Pons (tissue), 1 donor: ENCODE data around the gene PPP3R2.
A peak's percentile ranks its signal among the peaks of the same experiment; 100 is the strongest.
"Not testable (repeated sequence)": the region's sequence is repeated elsewhere in the genome, so short reads cannot be mapped to it uniquely, and the experiment has no call there.

Experiments used
- DNase-seq: peaks from one replicate; pipeline ENCODE4 v3.0.0-alpha.2; 2016; ENCODE audit warnings: low spot score

PPP3R2 gene, protein sequence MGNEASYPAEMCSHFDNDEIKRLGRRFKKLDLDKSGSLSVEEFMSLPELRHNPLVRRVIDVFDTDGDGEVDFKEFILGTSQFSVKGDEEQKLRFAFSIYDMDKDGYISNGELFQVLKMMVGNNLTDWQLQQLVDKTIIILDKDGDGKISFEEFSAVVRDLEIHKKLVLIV

GRCh38 chr9:101594796-101595195 lies at the start of gene PPP3R2:
TSS of gene PPP3R2 (minus strand) at chr9:101594969. CDS start at chr9:101594921, 48 bp downstream.
- DNase-seq: no peak

GRCh38 chr9:101639785-101640665 lies 45.3 kb upstream of the PPP3R2 start:
- no peak for DNase-seq

DNA sequence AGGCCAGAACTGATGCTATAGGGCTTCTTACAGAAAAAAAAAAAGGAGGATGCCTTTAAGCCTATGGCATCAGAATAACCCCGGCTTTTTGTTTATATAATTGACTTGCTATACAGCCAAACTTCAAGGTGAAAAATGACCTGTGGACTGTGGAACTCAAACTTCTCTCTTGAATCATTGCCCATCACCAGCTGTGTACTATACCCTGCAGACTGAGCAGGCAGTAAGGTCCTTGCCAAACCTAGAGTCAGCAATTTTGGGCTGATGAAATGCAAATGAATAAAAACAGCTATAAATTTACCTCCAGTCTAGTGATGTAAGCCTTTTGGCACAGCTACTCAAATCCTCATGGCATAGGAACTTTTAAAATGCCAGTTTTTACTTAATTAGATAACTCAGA lies 44.5 kb upstream of the PPP3R2 start:
- DNase-seq: no peak

GRCh38 chr9:101636247-101636646 lies 41.5 kb upstream of the PPP3R2 start:
- no peak for DNase-seq

DNA sequence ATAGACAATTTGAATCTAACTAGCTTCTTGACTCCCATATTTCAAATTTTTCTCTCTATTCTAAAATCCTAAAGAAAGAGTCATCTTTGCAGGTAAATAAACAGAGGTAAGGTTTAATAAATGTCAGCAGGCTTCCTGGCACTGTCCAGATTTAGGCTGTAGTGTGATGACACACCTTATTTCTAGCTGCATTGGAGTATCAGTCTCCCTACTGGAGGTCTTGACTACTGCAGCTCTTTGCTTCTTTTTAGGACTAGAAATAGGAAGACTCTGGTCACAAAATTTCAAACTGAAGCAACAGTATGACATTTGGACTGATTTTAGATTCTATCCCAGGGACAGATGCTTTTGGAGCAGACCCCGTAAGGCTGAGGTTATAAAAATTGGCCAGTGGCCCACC lies 40.7 kb upstream of the PPP3R2 start:
- DNase-seq: no peak

DNA sequence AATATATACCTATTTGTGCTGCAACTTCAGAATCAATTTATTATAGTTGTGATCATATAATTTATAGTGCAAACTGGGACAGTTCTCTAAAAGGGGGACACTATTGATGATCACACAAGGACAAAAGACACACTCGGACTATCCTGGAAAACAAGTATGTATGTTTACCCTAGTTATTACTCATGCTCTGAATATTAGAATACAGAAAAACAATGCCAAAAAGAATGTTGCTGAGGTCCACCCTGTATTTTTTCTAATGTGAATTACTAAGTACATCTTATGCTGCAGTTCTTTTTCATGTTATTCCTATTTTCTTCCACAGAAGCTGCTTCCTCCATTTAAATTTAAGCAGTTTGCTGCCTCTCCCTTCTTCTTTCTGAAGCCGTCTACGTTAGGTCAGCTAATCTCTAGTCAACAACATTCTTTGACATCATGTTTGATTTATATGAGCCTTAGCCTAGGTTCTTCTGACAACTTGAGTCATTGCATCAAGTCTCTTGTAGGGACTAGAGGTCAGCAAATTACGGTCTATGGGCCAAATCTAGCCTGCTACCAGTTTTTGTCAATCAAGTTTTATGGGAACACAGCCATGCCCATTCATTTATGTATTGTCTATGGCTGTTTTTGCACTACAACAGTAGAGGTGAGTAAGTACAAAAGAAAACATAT lies 40.1 kb upstream of the PPP3R2 start:
- no peak for DNase-seq

- DNase-seq: no peak
These were observed 37.8 kb upstream of the PPP3R2 start for GRCh38 chr9:101632611-101633010.

GRCh38 chr9:101631892-101632291 lies 37.1 kb upstream of the PPP3R2 start:
- no peak for DNase-seq

DNA sequence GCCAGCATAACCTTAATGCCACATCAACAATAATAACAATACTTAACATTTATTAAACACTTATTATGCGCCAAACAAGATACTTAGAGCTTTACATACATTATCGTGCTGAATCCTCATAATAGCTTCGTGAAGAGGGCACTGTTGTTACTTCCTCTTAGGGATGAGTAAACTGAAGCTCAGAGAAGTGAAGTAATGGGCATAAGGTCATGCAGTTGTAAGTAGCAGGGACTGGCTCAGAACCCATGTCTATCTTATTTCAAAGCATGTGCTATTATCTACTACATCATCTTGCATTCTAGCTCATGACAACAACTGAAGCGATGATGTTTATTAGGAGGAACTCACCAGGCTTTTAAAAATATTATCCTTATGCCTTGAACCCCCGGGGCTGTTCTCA lies 34.9 kb upstream of the PPP3R2 start:
- DNase-seq: no peak

DNA sequence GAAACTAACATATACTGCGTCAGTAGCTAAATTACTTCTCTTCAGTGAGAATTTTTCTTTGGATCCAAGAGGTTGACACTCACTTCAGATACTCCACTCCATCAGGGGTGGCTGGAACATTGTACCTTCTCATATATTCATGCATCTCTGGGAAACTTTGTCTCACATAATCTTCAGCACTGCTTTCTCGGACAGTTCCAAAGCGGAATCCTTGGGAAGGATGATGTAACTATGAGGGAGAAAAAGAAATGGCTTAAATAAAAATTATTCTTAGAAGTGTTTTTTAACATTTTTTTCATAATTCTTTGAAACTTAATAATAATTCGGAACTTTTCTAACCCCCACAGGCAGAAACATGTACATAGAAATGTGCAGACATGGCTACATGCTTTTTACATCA lies 33.4 kb upstream of the PPP3R2 start:
- DNase-seq: no peak

- DNase-seq: no peak
These were observed 31.5 kb upstream of the PPP3R2 start for GRCh38 chr9:101626295-101626694.

DNA sequence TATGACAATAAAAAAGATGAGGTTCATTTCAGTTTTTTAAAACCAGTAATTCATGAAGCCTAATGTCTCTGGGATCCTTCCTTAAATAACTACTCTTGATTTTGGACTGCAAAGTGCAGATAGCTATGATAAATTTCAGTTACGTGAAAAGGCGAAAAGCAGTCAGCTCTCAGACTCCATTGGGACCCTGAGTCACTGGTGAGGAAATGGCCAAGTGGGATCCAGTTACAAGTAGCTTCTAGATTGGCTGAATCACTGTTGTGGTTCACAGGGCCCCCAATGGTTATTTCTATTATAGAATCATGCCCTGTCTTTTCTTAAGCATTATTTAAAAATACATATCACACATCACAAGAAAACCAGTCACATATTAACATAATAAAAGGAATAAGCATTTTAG lies 31.1 kb upstream of the PPP3R2 start:
- no peak for DNase-seq

GRCh38 chr9:101620452-101620851 lies 25.7 kb upstream of the PPP3R2 start:
- DNase-seq: no peak

DNA sequence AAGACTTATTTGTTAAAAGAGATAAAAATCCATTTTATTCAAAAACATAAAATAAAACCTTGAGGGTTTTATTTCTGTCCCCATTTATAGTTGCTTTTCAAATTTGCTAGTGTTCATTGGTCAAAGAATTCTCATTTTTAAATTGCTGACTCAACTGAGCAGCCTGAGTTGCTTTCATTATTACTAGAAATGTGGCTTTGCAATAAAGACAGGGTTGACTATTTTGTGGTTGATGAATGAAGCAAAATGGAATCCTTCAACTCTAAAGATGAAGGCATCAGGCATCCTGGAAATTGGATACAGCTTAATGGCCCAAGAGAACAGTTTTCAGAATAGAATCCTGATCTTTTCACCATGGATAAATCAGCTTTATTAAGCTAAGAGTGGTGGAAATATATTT lies 23.9 kb upstream of the PPP3R2 start:
- no peak for DNase-seq

GRCh38 chr9:101605547-101605946 lies 10.8 kb upstream of the PPP3R2 start:
- no peak for DNase-seq

DNA sequence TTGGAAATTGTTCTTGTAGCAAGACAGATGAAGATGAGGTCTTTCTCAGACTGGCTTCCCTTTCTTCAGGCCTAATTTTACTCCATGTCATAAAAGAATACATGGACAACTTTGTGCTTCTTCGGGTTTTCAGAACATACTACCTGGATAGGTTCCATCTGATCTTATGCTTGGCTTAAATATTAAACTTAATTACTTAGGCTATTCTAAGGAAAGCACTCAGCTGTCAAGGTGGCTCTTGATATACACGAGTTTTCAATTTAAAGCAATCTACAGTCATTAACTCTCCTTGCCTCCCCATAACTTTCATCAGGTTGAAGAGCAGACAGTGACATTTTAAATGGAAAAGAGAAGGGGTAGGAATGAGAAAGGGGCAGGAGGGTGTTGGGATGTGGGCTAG lies 9.5 kb upstream of the PPP3R2 start:
- no peak for DNase-seq

DNA sequence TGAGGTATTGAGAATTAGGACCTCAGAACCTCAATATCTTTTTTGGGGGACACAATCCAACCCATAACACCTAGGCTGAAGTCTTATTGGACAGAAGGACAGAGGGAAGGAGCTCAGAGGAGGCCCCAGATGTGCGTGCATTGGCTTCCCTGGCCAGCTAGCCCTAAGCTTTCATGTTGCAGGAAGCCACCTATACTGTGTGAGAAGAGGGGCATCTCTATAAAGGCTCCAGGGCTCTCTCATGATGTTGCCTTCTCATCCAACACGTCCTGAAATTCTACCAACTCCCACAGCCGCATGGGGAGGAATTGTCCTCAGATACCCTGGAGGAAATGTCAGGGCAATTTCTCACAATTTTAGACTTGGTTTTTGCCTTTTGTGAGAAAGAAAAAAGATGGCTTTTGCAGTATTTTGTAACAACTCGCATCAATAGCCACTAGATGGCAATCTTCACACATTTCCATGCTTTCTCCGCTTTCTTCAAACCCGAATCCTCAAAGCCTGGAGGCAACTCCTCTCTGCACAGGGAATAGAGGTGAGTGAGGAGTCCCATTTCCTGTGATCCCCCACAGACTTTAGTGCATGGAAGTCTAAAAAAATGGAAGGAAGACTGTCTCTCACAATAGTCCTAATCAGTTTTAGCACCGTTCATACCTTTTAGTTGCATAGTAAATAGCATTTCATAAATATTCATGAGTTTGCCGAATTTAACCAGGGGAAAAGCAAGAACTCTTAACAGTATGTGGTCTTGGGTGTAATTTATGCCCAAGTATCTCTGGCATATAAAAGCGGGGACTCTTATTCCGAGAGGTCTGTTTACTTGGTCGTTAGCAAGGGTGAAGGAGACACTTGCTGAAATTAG lies 7.4 kb upstream of the PPP3R2 start:
- peak; percentile 72 for DNase-seq

DNA sequence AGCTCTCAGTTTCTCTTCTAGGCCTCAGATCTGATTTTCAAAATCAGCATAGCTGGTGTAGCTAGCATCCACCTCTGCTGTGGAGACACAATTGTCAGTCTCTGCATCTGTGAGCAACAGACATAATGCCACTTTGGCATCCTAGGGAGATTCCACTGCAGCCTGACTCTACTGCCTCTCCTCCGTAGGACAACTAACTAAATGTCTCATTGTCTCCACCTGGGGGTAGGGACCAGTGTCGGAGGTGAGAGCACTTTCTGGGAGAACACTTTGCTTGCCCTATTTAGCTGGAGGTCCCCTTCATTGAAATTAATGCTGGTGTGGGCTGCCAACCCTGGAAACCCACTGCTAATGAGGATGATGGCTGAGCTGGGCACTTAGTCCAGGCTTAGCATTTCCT lies 1.4 kb downstream of the PPP3R2 start:
- no peak for DNase-seq

DNA sequence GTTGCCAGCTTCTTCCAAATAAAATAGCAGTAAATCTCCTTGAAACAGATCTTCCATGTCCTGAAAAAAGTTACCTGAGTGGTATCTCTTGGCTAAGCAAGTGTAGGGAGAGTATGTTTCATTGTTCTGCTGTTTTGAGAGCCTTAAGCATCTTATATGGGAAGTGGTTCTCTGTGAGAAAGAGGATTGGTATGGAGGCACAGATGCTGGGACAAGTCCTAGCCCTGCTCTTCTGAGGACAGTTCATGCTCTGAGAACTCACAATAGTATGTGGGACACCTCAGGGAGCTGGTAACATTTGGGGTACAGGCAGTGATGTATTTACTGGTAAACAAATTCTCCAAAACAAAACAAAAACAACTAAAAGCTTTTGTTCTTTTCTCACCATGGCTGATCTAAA lies 2.0 kb downstream of the PPP3R2 start:
- DNase-seq: no peak

GRCh38 chr9:101591787-101592446 lies 2.9 kb downstream of the PPP3R2 start:
- no peak for DNase-seq

- DNase-seq: no peak
These were observed 3.9 kb downstream of the PPP3R2 start for GRCh38 chr9:101590901-101591300.

GRCh38 chr9:101590074-101590473 lies 4.7 kb downstream of the PPP3R2 start:
- not testable (repeated sequence) for DNase-seq
